H1 (cell line): Measurements from ENCODE around the gene SGO2. TPM values are rescaled to one million over a fixed set of nuclear protein-coding genes. Genes with fewer than 3 reads are reported as not detected.

Experiments used
- GABPA ChIP-seq: IDR thresholded peaks from 2 replicates; pipeline ENCODE4 v1.6.1; 2011; ENCODE audit warnings: mild to moderate bottlenecking, low read length, moderate library complexity, borderline replicate concordance; ENCODE audit not compliant: insufficient read depth
- RFX5 ChIP-seq: IDR thresholded peaks from 2 replicates; pipeline ENCODE4 v1.6.1; 2011; ENCODE audit warnings: low read depth, low read length, improper control_type of control experiment, borderline replicate concordance
- SIX5 ChIP-seq: IDR thresholded peaks from 2 replicates; pipeline ENCODE4 v1.6.1; 2011; ENCODE audit warnings: mild to moderate bottlenecking, low read depth, low read length
- polyA plus RNA-seq, 7 experiments: library from polyadenylated mRNA; depleted of rRNA in 3 of 7; stranded (reverse) in 5 of 7; unstranded in 2 of 7; fragments of >200 nt in 5 of 7; fragments of 200-250 nt in 2 of 7; gene quantifications; 1 replicate in 5 of 7; 2 replicates in 1 of 7; 4 replicates in 1 of 7; pipeline versions ENCODE4 v1.2.1 to v1.2.3, GENCODE V29; 2011 to 2013; ENCODE audit warnings: missing spikeins in 2 of 7, mixed read lengths in 2 of 7
- total RNA-seq: library from RNA; stranded (reverse); fragmentation: NEBNext Ultra II Directional; extraction: Animal tissue kit (Norgen Biotek cat#: 25700); gene quantifications from 2 replicates; pipeline ENCODE4 v1.2.1, GENCODE V29; 2021

The SGO2 gene
- total and polyA plus RNA-seq, 2 of the 8 experiments (the other 6 are each of a cell fraction or from before 2014, with no cell fraction given), result 2.4 to 33.2 TPM

DNA sequence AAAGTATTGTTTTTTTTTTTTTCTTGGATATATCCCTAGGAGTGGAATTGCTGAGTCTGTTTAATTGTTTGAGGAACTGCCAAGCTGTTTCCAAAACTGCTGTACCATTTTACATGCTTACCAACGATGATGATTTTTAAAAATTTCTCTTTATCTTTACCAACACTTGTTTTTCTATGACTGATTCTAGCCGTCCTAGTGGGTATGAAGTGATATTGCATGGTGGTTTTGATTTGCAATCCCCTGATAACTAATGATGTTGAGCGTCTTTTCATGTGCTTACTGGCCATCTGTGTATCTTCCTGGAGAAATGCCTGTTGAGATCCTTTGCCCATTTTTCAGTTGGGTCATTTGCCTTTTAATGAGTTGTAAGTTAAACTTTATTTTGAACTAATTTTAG, 51.0 kb downstream of the SGO2 start (continued):
- TF ChIP-seq SIX5 (no peak), GABPA (no peak), RFX5 (no peak)
- TF ChIP-seq, all 59 proteins: peak for 0
